ENCODE measurements around the gene GAL.

GAL gene

DNA sequence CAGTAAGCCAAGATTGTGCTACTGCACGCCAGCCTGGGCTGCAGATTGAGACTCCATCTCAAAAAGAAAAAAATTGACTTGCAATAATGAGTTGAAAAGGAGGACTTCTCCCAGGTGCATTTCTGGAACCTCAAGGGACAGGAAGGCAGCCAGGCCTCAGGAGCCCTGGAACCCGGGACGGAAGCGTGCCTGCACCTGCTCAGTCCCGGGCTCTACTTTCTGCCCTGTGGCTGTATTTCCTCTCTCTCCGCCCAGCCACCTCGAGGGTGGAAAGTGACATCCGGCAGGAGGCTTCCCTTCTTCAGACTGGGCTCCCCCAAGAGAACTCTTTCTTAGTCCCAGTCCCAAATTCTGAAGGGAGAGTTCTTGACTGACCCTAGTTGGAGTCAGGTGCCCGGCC, 20.2 kb upstream of the GAL start:
- no peak overlapping the region for H3K4me3 ChIP-seq (ENCODE audit: low read depth, low read length)
- in situ Hi-C loops (cut with HindIII; ENCODE audit: low sequenced_read_pairs), result no loop called here
- TF ChIP-seq, protein P1, sequence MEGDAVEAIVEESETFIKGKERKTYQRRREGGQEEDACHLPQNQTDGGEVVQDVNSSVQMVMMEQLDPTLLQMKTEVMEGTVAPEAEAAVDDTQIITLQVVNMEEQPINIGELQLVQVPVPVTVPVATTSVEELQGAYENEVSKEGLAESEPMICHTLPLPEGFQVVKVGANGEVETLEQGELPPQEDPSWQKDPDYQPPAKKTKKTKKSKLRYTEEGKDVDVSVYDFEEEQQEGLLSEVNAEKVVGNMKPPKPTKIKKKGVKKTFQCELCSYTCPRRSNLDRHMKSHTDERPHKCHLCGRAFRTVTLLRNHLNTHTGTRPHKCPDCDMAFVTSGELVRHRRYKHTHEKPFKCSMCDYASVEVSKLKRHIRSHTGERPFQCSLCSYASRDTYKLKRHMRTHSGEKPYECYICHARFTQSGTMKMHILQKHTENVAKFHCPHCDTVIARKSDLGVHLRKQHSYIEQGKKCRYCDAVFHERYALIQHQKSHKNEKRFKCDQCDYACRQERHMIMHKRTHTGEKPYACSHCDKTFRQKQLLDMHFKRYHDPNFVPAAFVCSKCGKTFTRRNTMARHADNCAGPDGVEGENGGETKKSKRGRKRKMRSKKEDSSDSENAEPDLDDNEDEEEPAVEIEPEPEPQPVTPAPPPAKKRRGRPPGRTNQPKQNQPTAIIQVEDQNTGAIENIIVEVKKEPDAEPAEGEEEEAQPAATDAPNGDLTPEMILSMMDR (IDR thresholded peaks at IDR 0.05; ENCODE audit: low read depth, low read length), result no peak
- DNase-seq (ENCODE audit: low read depth, low spot score), result no peak

DNA sequence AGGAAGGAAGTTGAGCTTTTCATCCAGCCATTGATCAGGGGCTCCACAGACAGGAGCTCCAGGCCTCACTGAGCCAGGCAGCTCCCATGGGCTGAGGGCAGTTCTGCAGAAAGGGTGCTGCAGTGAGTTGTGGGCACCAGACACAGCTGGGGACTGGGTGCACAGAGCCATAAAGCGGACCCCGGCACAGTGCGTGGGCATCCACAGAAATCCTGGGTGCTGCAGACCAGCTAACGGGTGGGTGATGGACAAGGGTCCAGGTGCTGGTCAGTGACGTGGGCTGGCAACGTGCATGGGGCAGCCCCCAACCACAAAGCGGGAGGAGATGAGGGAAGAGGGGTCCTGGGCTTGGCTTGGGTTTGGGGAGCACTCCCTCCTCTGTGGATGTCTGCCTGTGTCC, 19.4 kb upstream of the GAL start:
- H3K4me3 ChIP-seq (ENCODE audit: low read depth, low read length), result no peak overlapping the region
- in situ Hi-C loops (cut with HindIII; ENCODE audit: low sequenced_read_pairs), result no loop called here
- no peak for DNase-seq (ENCODE audit: low read depth, low spot score)
- TF ChIP-seq, protein P1 (IDR thresholded peaks at IDR 0.05; ENCODE audit: low read depth, low read length), result no peak

DNA sequence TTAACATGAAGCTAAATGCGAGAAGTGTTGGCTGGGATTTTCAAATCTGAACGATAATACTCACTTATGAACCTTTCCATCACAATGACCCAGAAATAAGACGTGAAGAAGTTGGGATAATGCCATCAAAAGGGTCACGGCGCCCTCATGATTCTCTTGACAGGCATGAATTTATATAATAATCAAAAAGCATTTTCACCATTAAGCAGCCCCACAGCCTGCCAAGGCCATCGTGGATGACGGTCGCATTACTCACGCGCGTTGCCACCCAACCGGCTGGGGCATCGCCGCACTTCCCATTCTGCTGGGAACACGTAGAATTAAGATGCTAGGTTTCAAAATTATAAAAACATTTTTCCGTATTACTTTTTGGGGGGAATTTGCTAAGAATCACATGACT, 18.9 kb upstream of the GAL start:
- no peak overlapping the region for H3K4me3 ChIP-seq (ENCODE audit: low read depth, low read length)
- TF ChIP-seq, protein P1 (IDR thresholded peaks at IDR 0.05; ENCODE audit: low read depth, low read length), result no peak
- in situ Hi-C loops (cut with HindIII; ENCODE audit: low sequenced_read_pairs), result no loop called here
- DNase-seq (ENCODE audit: low read depth, low spot score), result no peak

DNA sequence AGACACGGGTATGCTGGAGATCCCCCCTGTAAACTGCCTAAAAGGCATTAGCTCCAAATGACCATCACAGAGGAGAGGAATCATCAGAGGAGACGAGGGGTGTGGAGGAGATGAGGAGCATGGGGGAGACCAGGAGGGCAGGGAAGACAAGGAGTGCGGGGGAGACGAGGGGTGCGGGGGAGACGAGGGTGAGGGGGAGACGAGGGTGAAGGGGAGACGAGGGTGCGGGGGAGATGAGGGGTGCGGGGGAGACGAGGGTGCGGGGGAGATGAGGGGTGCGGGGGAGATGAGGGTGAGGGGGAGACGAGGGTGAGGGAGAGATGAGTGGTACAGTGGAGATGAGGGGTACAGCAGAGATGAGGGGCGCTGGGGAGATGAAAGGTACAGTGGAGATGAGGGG, 17.5 kb upstream of the GAL start:
- no peak overlapping the region for H3K4me3 ChIP-seq (ENCODE audit: low read depth, low read length)
- no peak for DNase-seq (ENCODE audit: low read depth, low spot score)
- TF ChIP-seq, protein P1 (IDR thresholded peaks at IDR 0.05; ENCODE audit: low read depth, low read length), result no peak
- in situ Hi-C loops (cut with HindIII; ENCODE audit: low sequenced_read_pairs), result no loop called here

DNA sequence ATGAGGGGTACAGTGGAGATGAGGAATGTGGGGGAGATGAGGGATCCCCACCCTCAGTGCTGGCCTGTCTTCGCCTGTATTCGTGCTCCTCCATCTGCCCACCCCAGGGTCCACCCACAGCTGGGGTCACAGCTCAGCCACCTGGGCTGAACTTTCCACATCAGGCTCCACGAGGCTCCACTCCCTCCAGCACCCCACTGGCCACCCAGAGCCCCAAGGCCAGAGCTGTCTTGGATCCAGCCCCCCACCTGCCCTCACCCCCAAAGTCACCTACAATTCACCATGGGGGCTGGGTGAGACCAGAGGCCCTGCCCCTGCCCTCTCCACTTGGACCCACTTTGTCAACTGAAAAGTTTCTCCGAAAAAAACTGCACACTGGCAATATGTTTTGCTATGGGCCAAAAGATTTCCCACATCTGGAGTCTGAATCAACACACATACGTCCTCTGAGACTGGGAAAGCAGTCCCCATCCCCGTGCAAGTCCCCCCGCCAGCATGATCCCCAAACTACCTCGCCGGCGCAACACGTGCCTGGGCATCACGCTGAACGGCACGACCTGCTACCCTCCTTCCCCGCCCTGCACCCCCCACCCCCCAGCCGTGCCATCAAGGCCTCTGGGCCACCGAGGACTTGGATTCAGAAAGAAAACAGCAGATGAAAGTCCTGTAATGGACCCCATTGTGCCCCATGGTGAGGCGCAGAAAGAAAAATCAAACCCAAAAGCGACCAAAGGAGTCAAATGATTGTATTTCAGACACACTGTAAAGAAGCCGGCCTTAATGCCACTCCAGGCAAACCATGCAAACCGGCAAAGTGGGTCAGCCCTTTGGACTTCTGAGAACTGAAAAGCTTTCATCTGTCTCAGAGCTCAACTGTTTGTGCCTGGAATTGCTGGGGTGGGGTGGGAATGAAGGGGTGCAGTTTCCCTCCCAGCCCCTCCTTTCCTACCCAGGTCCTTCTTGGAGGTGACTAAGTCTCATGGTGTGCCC, 16.5 kb upstream of the GAL start:
- DNase-seq (ENCODE audit: low read depth, low spot score), result no peak
- TF ChIP-seq, protein P1 (IDR thresholded peaks at IDR 0.05; ENCODE audit: low read depth, low read length), result no peak
- in situ Hi-C loops (cut with HindIII; ENCODE audit: low sequenced_read_pairs), result no loop called here
- no peak overlapping the region for H3K4me3 ChIP-seq (ENCODE audit: low read depth, low read length)

DNA sequence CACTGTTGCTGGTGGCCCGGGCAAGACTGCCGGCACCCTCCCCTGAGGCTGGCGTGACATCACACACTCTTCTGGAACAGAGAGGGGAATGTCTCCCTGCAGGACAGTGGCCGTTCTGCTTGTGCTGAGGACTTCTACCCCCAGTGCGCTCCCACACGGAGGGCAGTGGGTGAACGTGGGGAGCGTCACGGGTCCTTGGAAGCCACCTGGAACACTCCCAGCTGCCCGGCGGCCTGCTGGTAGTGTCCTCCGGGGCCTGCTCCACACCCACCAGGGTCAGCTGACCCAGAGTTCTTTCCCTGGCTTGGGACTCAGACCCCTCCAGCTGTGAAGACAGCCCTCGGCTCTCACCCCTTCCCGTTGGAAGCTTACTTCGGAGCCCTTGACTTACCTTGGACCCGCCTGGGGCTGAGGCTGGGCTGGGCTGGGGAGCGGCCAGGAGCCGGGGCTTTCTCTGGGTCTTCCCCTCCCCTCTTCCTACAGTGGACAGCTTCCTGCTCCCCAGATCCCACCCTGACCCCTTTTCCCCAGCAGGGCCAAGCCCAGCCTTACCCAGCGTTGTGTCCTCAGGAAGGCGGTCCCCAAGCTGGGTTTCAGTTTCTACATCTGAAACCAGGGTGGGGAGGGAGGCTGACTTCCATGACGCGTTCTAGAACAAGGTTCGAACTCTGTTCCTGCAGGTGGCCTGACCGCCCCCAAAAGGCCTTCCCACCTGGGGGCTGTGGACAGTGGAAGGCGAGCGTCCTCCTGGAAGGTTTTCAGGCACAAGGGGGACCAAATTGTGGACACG, 14.8 kb upstream of the GAL start:
- no peak for DNase-seq (ENCODE audit: low read depth, low spot score)
- in situ Hi-C loops (cut with HindIII; ENCODE audit: low sequenced_read_pairs), result no loop called here
- TF ChIP-seq, protein P1 (IDR thresholded peaks at IDR 0.05; ENCODE audit: low read depth, low read length), result no peak

More for the DNA sequence above, 14.8 kb upstream of the GAL start:
- no peak overlapping the region for H3K4me3 ChIP-seq (ENCODE audit: low read depth, low read length)
